Measurements from ENCODE around the gene ZBTB20.
A peak's percentile ranks its signal among the peaks of the same experiment; 100 is the strongest.
"Not testable (repeated sequence)": the region's sequence is repeated elsewhere in the genome, so short reads cannot be mapped to it uniquely, and the experiment has no call there.

ZBTB20 gene

GRCh38 chr3:114706591-114707232 is 440.4 kb downstream of the ZBTB20 start:
- no peak for DNase-seq

GRCh38 chr3:114700637-114701234 is 446.4 kb downstream of the ZBTB20 start:
- no peak for DNase-seq

GRCh38 chr3:114698146-114699105 is 448.7 kb downstream of the ZBTB20 start:
- DNase-seq, result no peak

- DNase-seq, result peak; percentile 89
Measured at GRCh38 chr3:114697401-114697800, 449.7 kb downstream of the ZBTB20 start.

- no peak for DNase-seq
Measured at GRCh38 chr3:114694251-114694650, 452.8 kb downstream of the ZBTB20 start.

- DNase-seq, result no peak
Measured at GRCh38 chr3:114691871-114692270, 455.2 kb downstream of the ZBTB20 start.

DNA sequence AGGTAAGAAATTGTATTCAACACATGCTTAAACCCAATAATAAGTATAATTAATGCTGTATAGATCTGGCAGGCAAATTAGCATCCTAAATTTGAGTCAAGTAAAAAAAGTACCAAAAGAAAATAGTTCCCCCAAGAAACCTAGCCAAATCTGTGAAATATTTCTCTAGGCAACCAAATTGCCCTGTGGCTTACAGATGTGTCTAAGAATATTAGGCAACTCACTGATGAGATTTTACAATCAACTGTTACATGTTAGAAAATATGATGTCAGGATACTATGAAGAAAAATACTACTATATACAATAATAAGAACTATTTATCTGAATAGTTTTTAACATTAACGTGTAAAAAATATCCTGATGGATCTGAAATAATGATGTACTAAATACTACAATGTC is 456.2 kb downstream of the ZBTB20 start:
- DNase-seq, result peak; percentile 2

DNA sequence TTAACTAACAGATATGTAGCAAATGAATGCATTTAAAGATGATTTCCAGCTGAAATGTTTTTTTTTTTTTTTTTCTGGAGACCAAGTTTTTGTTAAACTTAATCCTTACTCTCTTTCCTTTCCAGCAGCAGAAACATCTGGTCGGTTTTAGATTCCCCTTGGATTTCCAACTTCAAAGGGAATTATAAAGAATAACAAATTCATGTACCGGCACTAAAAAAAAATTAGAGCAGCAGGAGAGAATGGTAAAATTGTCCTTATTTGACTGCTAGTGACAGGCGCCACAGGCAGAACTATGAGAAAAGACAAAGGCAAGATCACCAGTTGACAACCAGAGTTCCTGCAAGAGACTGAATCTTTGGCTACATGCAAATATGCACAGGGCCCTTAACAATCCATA is 459.9 kb downstream of the ZBTB20 start:
- no peak for DNase-seq

DNA sequence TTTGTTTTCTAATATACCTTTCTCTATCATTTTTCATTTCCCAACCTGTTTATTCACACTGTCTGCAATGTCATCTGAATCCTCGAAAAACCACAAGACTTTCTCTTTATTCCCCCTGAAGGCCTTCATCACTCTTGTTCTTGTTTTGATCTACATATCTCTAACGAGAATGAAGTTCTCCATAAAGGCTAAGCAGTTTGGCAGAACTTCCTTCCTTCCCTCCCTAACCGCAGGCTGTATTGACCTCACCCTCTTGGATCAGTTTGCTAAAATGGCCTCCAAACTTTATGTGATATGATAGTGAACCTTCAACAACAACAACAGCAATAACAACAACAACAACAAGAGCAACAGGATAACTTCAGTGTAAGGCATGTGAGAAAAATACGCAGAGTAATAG is 460.5 kb downstream of the ZBTB20 start:
- DNase-seq, result peak; percentile 21

- DNase-seq, result no peak
Measured at GRCh38 chr3:114685161-114685560, 461.9 kb downstream of the ZBTB20 start.

DNA sequence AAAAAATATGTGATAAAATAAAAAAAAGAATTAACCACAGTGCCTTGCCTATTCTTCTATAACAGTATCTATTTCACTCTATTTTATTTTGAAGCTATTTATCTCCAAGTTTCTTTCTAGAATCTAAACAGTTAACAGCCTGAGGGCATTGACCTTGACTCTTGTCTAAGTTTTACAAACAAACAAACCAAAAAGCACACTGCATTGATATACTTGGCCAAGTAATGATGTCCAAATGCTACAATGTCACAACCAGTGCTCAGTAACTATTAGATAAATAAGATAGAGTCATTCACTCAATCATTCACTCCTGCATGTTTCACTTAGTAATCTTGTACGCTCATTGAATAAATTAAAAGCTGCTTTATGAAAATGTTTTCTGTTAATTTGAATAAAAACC is 466.8 kb downstream of the ZBTB20 start:
- DNase-seq, result no peak

DNA sequence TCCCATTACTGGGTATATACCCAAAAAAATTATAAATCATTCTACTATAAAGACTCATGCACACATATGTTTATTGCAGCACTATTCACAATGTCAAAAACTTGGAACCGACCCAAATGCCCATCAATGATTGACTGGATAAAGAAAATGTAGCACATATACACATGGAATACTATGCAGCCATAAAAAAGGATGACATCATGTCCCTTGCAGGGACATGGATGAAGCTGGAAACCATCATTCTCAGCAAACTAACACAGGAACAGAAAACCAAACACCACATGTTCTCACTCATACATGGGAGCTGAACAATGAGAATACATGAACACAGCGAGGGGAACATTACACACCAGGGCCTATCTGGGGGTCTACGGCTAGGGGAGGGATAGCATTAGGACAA is 467.3 kb downstream of the ZBTB20 start:
- not testable (repeated sequence) for DNase-seq

- no peak for DNase-seq
Measured at GRCh38 chr3:114675104-114675503, 472.0 kb downstream of the ZBTB20 start.

- no peak for DNase-seq
Measured at GRCh38 chr3:114674036-114674435, 473.1 kb downstream of the ZBTB20 start.

DNA sequence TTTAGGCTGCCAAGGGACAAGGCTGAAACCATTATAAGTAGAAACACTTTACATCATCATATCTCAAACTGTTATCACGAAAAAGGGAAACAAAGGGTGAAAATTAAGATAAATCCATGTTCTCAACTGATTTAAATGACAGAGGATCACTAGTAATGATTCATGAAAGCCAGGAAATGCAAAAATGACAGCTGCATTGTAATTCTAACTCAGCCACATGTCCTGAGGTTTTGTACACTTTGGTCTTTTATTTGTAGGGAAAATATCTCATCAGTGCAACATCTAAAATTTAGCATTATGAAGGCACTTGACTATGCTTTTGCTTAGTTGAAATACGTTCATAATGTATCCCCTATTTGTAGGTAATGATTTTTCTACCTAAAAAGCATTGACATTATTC is 473.6 kb downstream of the ZBTB20 start:
- DNase-seq, result no peak

DNA sequence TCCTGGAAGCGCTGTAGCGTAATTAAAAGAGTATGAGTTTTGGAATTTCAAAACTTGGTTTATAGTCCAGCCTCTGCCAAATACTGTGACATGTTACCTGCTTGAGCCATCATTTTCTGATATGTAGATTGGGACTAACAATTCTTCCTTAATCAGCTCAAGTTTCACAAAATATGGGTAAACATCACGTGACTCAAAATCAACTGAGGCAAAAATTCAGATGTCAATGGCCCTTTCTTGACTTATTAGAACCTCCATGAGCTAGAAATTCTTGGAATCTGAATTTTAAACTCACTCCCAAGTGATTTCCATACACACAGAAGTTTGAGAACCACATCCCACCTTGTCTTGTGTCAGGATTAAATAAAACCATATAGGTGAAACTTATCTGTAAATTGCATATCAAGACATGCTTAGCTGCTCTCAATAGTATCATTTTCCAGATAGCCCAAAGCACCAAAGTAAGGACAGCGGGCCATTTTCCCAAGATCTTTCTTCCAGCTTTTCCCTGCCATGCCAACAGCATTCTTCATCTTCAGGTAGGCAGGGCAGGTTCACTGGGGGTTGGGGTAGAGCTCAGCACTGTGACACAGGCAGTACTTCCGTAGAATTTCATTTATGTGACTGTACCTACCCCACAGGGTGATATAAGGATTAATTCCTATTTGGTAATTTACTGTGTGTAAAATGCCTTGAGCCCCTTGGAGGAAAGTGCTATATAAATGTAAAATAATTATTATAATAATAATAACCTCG is 474.2 kb downstream of the ZBTB20 start:
- DNase-seq, result no peak

- DNase-seq, result no peak
Measured at GRCh38 chr3:114671741-114672510, 475.2 kb downstream of the ZBTB20 start.

- no peak for DNase-seq
Measured at GRCh38 chr3:114669614-114670013, 477.5 kb downstream of the ZBTB20 start.

DNA sequence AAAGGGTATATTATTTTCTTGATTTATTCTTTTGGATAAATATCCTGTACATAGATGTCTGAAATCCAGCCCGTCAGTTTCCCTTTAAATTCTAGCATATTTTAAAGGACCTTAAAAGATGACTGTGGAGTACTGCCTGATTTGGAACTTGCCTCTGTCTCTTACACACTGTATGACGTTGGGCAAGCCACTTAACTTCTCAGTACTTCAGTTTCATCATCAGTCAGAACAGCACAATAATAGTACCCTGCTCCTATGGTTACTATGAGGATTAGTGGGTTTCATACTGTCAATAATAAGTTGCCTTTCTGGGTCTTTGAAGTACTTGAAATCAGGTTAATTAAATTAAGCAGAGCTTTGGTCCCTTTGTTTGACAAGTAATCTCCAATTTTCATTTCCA is 479.0 kb downstream of the ZBTB20 start:
- DNase-seq, result peak; percentile 4

- no peak for DNase-seq
Measured at GRCh38 chr3:114666623-114667022, 480.5 kb downstream of the ZBTB20 start.

DNA sequence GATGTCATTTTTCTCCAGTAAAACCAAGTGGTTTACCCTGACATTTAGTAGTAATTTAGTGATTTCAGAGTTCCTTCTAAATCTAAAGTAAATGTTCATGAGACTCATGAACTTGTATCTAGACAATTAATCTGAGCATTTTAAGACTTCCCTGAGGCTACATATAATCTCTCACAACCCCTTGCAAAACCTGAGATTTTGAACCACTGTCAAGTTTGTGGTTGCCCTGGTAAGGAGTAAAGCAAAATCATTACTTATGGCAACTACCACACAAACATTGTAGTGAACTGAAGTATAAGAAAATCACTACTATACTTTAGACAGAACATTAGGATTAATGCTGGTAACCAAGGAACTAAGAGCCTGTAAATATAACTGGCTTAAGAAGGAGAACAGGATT is 483.1 kb downstream of the ZBTB20 start:
- no peak for DNase-seq

DNA sequence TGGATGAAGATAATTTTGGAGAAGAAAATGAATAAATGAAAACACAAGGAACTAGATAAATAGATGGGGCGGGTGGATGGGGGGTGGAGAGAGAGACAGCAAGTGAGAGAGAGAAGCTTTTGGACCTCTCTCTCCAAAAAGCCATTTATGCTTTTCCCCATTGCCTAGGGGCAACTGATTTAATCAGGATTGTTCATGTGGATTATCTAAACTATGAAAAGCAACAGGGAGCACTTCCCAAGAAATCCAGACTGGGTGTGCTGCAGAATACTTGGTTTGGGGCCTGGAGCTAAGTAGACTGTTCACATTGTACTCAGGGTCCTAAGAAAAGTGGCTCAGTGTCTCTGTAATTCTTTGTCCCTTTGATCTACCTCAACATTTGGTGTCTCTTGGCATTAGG is 486.3 kb downstream of the ZBTB20 start:
- DNase-seq, result no peak
